ENCODE data around the gene DIP2A. TPM values are rescaled to one million over a fixed set of nuclear protein-coding genes. Genes with fewer than 3 reads are reported as not detected.
A peak's percentile ranks its signal among the peaks of the same experiment; 100 is the strongest.

The DIP2A gene
- total and polyA plus RNA-seq, 11 donors, result 13.4 to 31.9 (median 22.6) TPM

DNA sequence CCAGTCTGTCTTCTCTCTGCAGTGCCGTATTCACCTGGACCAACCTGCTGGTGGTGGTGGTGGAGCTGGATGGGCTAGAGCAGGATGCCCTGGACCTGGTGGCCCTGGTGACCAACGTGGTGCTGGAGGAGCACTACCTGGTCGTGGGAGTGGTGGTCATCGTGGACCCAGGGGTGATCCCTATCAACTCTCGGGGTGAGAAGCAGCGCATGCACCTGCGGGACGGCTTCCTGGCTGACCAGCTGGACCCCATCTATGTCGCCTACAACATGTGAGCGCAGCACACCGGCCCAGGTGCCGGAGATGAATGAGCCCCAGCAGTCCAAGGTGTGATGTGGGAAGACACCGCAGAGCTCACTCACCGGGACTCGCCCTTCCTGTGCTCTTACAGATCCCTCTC lies 108.7 kb downstream of the DIP2A start:
- intact Hi-C loops (cut with DNase I), result no loop called here
- Histone ChIP-seq H3K4me1 (peaks cover 0 to 18% (median 0%) of the 10 kb centered on the region in 12 donors), H3K27me3 (no peaks in the 10 kb centered on the region), H3K27ac (no peak overlapping the region), H3K36me3 (peaks cover 0 to 94% (median 88%) of the 10 kb centered on the region in 9 donors), H3K4me3 (no peak overlapping the region), H3K9me3 (peaks cover 0 to 15% (median 0%) of the 10 kb centered on the region in 12 donors)
- no peak for TF ChIP-seq POLR2A (IDR thresholded peaks at IDR 0.05)
- no peak for TF ChIP-seq CTCF (IDR thresholded peaks at IDR 0.05)
- DNase-seq, result no peak
- WGBS, 4 donors, result 87 to 95% (median 93%) methylated on average over 15 of the region's 15 CpGs
- no peak for ATAC-seq

DNA sequence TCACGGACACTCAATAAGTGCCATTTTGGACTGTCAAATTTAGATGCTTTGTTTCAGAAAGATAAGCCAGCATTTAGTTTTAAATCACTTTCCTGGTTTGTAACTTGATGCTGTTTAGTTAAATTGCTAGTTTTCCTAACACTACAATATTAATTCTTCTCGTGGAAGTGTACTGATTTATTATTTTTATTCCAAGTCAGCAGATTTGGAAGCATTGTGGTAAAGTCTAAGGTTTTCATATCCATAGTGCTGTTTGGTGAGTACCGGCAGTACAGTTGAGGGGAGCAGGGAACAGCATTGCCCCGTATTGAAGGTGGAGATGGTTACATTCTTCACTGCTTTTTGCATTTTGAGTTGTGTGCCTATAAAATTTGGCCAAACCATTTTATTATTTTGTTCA lies 109.9 kb downstream of the DIP2A start:
- WGBS, 4 donors, result 95 to 97% (median 96%) methylated on average over 4 of the region's 4 CpGs
- DNase-seq (no peak), ATAC-seq (no peak)
- Histone ChIP-seq H3K4me1 (peaks cover 0 to 18% (median 0%) of the 10 kb centered on the region in 12 donors), H3K36me3 (peaks cover 0 to 90% (median 85%) of the 10 kb centered on the region in 9 donors), H3K27me3 (no peaks in the 10 kb centered on the region), H3K9me3 (peaks cover 0 to 26% (median 2%) of the 10 kb centered on the region in 12 donors), H3K27ac (no peak overlapping the region), H3K4me3 (no peak overlapping the region)
- intact Hi-C loops (cut with DNase I), result no loop called here
- no peak for TF ChIP-seq CTCF (IDR thresholded peaks at IDR 0.05)
- no peak for TF ChIP-seq POLR2A (IDR thresholded peaks at IDR 0.05)

- ATAC-seq, result no peak
- intact Hi-C loops (cut with DNase I), result no loop called here
- TF ChIP-seq POLR2A (IDR thresholded peaks at IDR 0.05) (no peak), CTCF (IDR thresholded peaks at IDR 0.05) (no peak)
- Histone ChIP-seq H3K36me3 (peaks cover 0 to 84% (median 80%) of the 10 kb centered on the region in 9 donors), H3K4me3 (no peak overlapping the region), H3K4me1 (peaks cover 0 to 18% (median 0%) of the 10 kb centered on the region in 12 donors), H3K27me3 (no peaks in the 10 kb centered on the region), H3K27ac (peak overlapping the region in 1 of 12 donors; percentile 65), H3K9me3 (peaks cover 0 to 28% (median 2%) of the 10 kb centered on the region in 12 donors)
- 94 to 98% (median 97%) methylated on average over 1 of the region's 1 CpG for WGBS, 4 donors
- no peak for DNase-seq
Measured at GRCh38 chr21:46569081-46569480, 110.4 kb downstream of the DIP2A start.

- DNase-seq, result peak in 1 of 5 donors; percentile 22
- intact Hi-C loops (cut with DNase I), result loop anchor here in 1 of 10 donors (2.0 kb wide), 1 partner anchor 65 kb away; the partner anchor contains the start of gene PRMT2
- 39 to 50% (median 46%) methylated on average over 2 of the region's 2 CpGs for WGBS, 4 donors
Measured at GRCh38 chr21:46570119-46570518, 111.4 kb downstream of the DIP2A start.

More at GRCh38 chr21:46570119-46570518, 111.4 kb downstream of the DIP2A start:
- Histone ChIP-seq H3K27ac (peak overlapping the region in 10 of 12 donors; percentile 9 to 73 (median 36)), H3K4me3 (no peak overlapping the region), H3K27me3 (no peaks in the 10 kb centered on the region), H3K4me1 (peaks cover 0 to 18% (median 0%) of the 10 kb centered on the region in 12 donors), H3K36me3 (peaks cover 0 to 74% (median 69%) of the 10 kb centered on the region in 9 donors), H3K9me3 (peaks cover 0 to 28% (median 2%) of the 10 kb centered on the region in 12 donors)
- no peak for TF ChIP-seq CTCF (IDR thresholded peaks at IDR 0.05)
- no peak for TF ChIP-seq POLR2A (IDR thresholded peaks at IDR 0.05)
- peak; percentile 62 to 82 (median 78) for ATAC-seq
